ENCODE results near the gene SPDEF.

Gene SPDEF

GRCh38 chr6:34583461-34583860 lies 27.3 kb upstream of the SPDEF start:
- peak in 1 of 2 donors; percentile 10 for DNase-seq

- no peak for DNase-seq
Observed at GRCh38 chr6:34581561-34581920, 25.4 kb upstream of the SPDEF start.

- no peak for DNase-seq
Observed at GRCh38 chr6:34580707-34581560, 24.8 kb upstream of the SPDEF start.

DNA sequence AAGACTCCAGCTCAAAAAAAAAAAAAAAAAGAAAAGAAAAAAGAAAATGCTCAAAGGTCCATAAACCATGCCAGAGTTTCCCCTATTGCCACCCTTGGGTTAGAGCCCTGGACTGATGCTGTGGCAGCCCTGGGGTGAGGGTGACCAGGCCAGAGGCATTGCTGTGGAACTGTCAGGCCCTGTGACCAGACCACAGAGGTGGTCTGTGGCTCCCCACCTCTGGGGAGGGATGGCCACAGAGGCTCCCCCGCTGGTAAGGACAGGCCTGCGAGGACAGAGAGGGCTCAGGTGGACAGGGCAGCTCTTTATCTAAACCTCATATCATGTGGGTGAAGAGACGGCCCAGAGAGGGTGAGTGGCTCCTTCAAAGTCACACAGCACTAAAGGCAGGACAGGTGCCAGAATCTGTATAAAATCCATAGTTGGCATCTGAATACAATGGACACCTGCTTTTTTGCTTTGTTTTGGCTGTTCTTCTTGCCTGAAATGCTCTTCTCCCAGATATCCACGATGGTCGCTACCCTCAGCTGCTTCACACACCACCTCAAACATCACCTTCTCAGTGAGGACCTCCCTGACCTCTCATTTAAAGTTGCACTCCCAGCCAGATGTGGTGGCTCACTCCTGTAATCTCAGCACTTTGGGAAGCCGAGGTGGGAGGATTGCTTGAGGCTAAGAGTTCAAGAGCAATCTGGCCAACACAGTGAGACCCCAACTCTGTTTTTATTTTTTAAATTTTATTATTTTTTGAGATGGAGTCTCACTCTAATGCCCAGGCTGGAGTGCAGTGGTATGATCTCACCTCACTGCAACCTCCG lies 22.5 kb upstream of the SPDEF start:
- DNase-seq = no peak

- DNase-seq = no peak
Observed at GRCh38 chr6:34576286-34576955, 20.3 kb upstream of the SPDEF start.

GRCh38 chr6:34575326-34575725 lies 19.2 kb upstream of the SPDEF start:
- no peak for DNase-seq

GRCh38 chr6:34574647-34575293 lies 18.6 kb upstream of the SPDEF start:
- no peak for DNase-seq

DNA sequence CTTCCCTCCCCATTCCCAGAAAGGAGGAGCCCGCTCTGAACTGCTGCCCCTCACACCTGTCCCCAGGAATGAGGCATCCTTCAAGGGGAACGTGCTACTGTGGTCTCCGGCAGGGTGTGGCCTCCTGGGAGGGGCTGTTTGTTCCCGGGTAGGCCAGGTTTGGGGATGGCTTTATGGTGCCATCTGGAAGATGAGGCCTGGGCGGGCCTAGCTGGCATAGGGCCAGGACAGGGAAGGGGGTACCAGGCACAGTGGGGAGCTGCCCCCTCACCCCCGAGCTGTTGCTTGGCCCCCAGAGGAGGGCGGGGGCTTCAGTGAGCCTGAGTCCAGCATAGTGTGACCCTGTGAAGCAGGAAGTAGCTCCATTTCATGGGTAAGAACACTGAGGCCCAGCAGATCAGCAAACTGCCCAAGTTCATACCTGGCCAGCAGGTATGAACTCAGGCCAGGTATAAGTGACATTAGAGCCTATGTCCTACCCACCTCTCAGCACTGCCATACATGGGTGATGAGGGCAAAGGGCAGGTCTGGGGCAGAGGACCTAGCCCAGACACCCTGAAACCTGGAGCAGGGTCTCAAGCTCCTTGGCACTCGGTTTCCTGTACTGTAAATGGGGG lies 17.5 kb upstream of the SPDEF start:
- no peak for DNase-seq

- no peak for DNase-seq
Observed at GRCh38 chr6:34572585-34572984, 16.5 kb upstream of the SPDEF start.

- no peak for DNase-seq
Observed at GRCh38 chr6:34572021-34572420, 15.9 kb upstream of the SPDEF start.

GRCh38 chr6:34571388-34571787 lies 15.3 kb upstream of the SPDEF start:
- no peak for DNase-seq

- DNase-seq = no peak
Observed at GRCh38 chr6:34570066-34570833, 14.1 kb upstream of the SPDEF start.

- no peak for DNase-seq
Observed at GRCh38 chr6:34569361-34569973, 13.3 kb upstream of the SPDEF start.

DNA sequence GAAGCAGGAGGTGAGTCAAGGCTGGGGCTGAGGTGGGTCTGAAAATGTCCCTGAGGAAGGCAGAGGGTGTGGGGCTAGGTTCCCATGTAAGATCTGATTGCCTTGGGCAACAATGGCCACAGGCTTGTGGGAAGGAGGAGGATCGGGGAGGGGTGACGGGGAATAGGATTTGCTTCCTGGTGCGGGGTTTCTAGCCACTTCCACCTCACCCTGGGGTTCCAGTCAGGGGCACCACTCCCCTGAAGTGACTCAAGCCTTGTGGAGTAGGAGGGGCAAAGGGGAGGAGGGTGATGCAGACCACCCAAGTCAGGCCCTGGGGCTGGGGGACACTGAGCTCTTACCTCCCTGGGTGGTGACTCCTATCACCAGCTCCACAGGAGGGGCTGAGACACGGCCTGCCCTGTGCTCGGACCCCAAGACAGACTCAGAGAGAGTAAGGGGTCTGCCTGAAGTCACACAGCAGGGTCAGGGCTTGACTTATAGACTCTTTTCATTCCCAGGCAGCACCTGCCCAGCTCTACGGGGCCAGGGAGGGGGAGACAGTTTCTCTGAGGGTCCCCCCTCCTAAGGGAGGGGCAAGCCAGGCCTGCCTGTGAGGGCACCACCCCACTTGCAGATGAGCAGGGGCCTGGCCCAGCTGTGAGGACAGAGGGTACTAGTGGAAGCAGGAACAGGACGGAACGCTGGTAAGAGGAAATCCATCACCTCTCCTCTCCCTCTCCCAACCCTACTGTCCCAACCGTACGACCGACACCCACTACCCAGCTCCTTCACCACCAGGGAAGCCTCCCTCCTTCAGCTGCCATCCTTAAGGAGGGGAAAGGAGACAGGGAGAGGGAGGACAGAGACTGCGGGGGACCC lies 12.4 kb upstream of the SPDEF start:
- no peak for DNase-seq

GRCh38 chr6:34566830-34567546 lies 10.9 kb upstream of the SPDEF start:
- no peak for DNase-seq

DNA sequence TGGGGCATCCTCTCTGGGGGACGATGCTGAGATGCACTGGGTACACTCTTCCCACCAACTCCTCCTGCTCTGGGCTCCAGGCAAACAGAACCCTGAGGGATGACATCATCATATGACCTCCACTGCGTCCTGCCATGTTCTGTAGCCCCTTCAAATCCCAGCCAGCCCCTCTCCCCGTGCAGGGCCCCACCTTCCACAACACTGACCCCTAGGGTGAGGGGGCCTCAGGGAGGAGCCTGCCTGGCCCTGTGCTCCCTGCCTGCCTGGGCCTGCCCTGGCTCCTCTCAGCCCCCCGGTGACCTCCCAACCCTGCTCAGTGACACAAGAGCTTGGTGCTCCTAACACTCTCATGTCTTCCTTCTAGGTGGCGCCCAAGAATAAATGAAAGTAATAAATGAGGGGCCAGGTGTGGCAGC lies 9.6 kb upstream of the SPDEF start:
- DNase-seq = no peak

DNA sequence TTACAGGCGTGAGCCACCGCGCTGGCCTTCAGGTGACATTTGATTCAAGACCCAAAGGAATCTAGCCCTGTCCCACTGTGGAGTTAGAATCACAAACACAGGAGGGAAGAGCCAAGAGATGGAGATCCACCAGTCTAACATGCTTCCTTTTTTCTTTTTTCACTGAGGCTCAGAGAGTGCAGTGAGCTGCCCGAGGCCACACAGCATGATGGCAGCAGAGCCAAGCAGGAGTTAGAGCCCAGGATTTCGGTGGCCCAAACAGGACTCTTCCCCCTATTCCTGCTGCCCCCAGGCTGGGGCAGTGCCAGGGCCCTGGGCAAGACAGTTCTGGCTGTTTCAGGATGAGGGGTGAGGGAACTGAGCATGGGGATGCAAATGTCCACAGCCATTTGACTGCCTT lies 8.1 kb upstream of the SPDEF start:
- DNase-seq = no peak

- DNase-seq = no peak
Observed at GRCh38 chr6:34563513-34563870, 7.4 kb upstream of the SPDEF start.

- DNase-seq = no peak
Observed at GRCh38 chr6:34562861-34563512, 6.9 kb upstream of the SPDEF start.

All from stimulated activated CD4-positive, alpha-beta T cell treated with anti-CD3 and anti-CD28 coated beads, Interleukin-2, amount 100 ng/mL, for 24 hours (primary cell).